Nephron (organoid): ENCODE data around the gene OR2F2.

ENCODE experiments used
- H3K27ac Mint-ChIP-seq, 3 experiments: 2 replicates each; pipeline ENCODE4 v1.8.0; 2020; ENCODE audit warnings: mixed read lengths in 3 of 3, mild to moderate bottlenecking in 2 of 3, moderate library complexity in 1 of 3
- H3K27me3 Mint-ChIP-seq: 2 replicates; pipeline ENCODE4 v1.8.0; 2021; ENCODE audit warnings: low read depth, mild to moderate bottlenecking, moderate library complexity, mixed read lengths
- H3K36me3 Mint-ChIP-seq: 2 replicates; pipeline ENCODE4 v1.8.0; 2020; ENCODE audit warnings: low read depth, mixed read lengths
- H3K4me1 Mint-ChIP-seq: 2 replicates; pipeline ENCODE4 v1.8.0; 2020; ENCODE audit warnings: mixed read lengths
- H3K4me3 Mint-ChIP-seq, 3 experiments: 2 replicates each; pipeline ENCODE4 v1.8.0; 2020; ENCODE audit warnings: mild to moderate bottlenecking in 3 of 3, mixed read lengths in 3 of 3, moderate library complexity in 2 of 3
- H3K9me3 Mint-ChIP-seq: 2 replicates; pipeline ENCODE4 v1.8.0; 2020; ENCODE audit warnings: mixed read lengths
- CTCF ChIP-seq, 3 experiments: fragments of 200-600 bp; sonication (generic); IDR thresholded peaks; one replicate each; pipeline ENCODE4 v1.5.0; 2021; ENCODE audit warnings: antibody characterized with exemption in 3 of 3; ENCODE audit not compliant: unreplicated experiment in 3 of 3

The OR2F2 gene

GRCh38 chr7:143924851-143925250 is 10.2 kb upstream of the OR2F2 start:
- TF ChIP-seq CTCF (IDR thresholded peaks at IDR 0.05; ENCODE audit: unreplicated experiment in 3 of 3): no peak
- no peak overlapping the region for H3K27ac Mint-ChIP-seq
- H3K36me3 Mint-ChIP-seq: no peaks in the 10 kb centered on the region
- no peaks in the 10 kb centered on the region for H3K9me3 Mint-ChIP-seq
- no peaks in the 10 kb centered on the region for H3K4me1 Mint-ChIP-seq
- no peak overlapping the region for H3K4me3 Mint-ChIP-seq
- no peaks in the 10 kb centered on the region for H3K27me3 Mint-ChIP-seq

- Mint-ChIP-seq H3K27ac (no peak overlapping the region), H3K27me3 (peaks cover 5% of the 10 kb centered on the region), H3K9me3 (no peaks in the 10 kb centered on the region), H3K4me1 (no peaks in the 10 kb centered on the region), H3K4me3 (no peak overlapping the region), H3K36me3 (no peaks in the 10 kb centered on the region)
- no peak for TF ChIP-seq CTCF (IDR thresholded peaks at IDR 0.05; ENCODE audit: unreplicated experiment in 3 of 3)
These were observed 5.7 kb upstream of the OR2F2 start for GRCh38 chr7:143929224-143929920.

- Mint-ChIP-seq H3K36me3 (no peaks in the 10 kb centered on the region), H3K27ac (no peak overlapping the region), H3K9me3 (no peaks in the 10 kb centered on the region), H3K4me3 (no peak overlapping the region), H3K4me1 (no peaks in the 10 kb centered on the region), H3K27me3 (peaks cover 5% of the 10 kb centered on the region)
- TF ChIP-seq CTCF (IDR thresholded peaks at IDR 0.05; ENCODE audit: unreplicated experiment in 3 of 3): no peak
These were observed 3.3 kb upstream of the OR2F2 start for GRCh38 chr7:143931739-143932138.

- Mint-ChIP-seq H3K9me3 (no peaks in the 10 kb centered on the region), H3K4me1 (no peaks in the 10 kb centered on the region), H3K27ac (no peak overlapping the region), H3K4me3 (no peak overlapping the region), H3K27me3 (peaks cover 7% of the 10 kb centered on the region), H3K36me3 (no peaks in the 10 kb centered on the region)
- no peak for TF ChIP-seq CTCF (IDR thresholded peaks at IDR 0.05; ENCODE audit: unreplicated experiment in 3 of 3)
These were observed 1.3 kb downstream of the OR2F2 start for GRCh38 chr7:143936087-143937009.

- Mint-ChIP-seq H3K4me3 (no peak overlapping the region), H3K9me3 (no peaks in the 10 kb centered on the region), H3K4me1 (no peaks in the 10 kb centered on the region), H3K27me3 (peaks cover 7% of the 10 kb centered on the region), H3K36me3 (no peaks in the 10 kb centered on the region), H3K27ac (no peak overlapping the region)
- TF ChIP-seq CTCF (IDR thresholded peaks at IDR 0.05; ENCODE audit: unreplicated experiment in 3 of 3): no peak
These were observed 3.6 kb downstream of the OR2F2 start for GRCh38 chr7:143938379-143939243.
